Stimulated activated CD4-positive, alpha-beta T cell treated with anti-CD3 and anti-CD28 coated beads, Interleukin-12 subunit alpha, Interleukin-12 subunit beta, amount 100 ng/mL, for 48 hours (primary cell): ENCODE data around the gene STUM.

Source experiments
- DNase-seq, 3 donors: peaks; one replicate each; pipeline ENCODE4 v3.0.0-alpha.2; 2020; ENCODE audit warnings: low read depth in 2 of 3, low spot score in 1 of 3

The STUM gene

GRCh38 chr1:226560243-226560642, 11.7 kb downstream of the STUM start:
- DNase-seq: no peak

GRCh38 chr1:226562989-226563388, 14.4 kb downstream of the STUM start:
- no peak for DNase-seq

DNA sequence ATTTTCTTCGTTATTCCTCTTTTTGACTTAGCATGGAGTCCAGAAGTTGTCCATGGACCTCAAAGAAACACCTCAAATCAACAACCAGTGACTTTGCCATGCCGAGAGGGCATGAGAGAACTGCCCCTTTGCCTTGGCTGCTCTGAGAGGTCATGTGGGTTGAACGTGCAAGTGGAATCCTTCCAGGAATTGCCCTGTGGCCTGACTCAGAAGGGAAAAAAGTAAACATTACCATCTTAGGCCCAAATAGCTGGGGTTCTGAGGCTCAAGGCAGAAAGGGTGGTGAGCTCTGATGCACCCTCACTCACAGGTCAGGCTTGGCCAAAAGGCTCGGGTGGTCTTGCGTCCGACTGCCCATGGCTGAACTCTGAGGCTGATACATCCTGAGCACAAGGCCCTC, 15.1 kb downstream of the STUM start:
- no peak for DNase-seq

- DNase-seq: no peak
These were observed 16.9 kb downstream of the STUM start for GRCh38 chr1:226565476-226565875.

- no peak for DNase-seq
These were observed 17.7 kb downstream of the STUM start for GRCh38 chr1:226566234-226566633.

DNA sequence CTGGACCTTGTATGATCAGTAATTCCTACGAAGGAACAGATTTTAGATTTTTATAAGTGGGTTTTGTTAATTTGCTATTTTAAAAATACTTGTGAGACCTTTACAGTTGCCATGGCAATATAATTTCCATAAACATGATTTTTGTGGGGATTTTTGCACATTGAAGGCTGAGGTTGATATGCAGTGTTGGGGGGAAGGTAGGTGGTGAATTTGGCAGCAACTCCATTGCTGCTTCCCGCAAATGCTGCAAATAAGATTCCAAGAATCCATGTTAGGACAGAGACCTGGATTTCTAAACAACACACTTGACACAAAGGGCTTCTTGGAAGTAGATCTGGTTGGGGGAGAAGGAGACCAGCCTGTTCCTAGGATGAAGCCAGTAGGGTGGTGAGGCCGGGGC, 18.2 kb downstream of the STUM start:
- no peak for DNase-seq

- no peak for DNase-seq
These were observed 19.7 kb downstream of the STUM start for GRCh38 chr1:226568077-226568831.

- DNase-seq: no peak
These were observed 20.6 kb downstream of the STUM start for GRCh38 chr1:226568975-226569741.

DNA sequence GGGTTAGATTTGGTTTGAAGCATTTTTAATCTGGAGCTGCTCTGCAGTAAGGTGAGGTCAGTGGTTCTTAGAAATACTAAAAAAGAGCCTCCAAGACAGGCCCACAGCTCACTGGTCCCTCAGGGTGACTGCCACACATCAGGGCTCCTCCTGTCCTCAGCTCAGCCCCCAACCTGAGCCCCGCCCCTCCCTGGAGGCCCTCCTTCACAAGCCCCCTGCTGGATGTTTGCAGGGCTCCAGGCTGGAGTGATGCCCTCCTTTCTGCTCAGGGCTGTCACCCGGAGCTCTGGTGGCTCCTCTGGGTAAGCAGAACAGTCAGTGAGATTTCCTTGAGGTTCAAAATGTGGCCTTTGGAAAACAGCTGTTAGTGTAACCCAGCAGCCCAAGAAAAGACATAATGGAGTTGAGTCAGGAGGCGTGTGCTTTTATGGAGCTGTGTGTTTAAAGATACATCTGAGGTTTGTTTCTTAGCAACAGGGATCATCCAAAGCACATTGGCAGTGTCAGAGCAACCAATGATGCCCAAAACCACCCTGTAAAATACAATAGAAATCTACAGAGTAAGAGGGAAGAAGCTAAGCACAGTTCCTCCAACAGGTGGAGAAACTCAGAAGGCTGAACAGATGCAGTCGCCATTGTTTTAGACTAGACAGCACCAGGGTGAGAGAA, 21.4 kb downstream of the STUM start:
- no peak for DNase-seq

GRCh38 chr1:226571893-226572292, 23.3 kb downstream of the STUM start:
- DNase-seq: no peak

DNA sequence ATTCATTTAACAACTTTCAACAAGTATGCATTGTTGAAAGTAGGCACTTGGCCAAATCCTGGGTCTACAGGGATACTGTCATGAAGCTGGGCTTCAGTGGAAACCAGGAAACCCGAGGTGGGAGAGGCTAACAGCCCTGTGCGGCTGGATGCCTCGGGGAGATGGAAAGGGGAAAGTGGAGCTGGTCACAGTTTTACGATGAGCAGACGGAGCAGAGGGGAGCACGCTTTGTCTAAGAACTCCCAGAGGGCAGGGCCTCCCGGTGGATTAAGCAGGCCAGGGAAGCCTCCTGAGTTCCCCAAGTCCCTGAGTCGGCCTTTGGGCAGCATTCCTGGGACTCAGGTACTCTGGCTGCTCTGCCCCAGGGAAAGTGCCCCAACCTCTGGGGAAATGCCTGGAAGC, 23.8 kb downstream of the STUM start:
- no peak for DNase-seq

DNA sequence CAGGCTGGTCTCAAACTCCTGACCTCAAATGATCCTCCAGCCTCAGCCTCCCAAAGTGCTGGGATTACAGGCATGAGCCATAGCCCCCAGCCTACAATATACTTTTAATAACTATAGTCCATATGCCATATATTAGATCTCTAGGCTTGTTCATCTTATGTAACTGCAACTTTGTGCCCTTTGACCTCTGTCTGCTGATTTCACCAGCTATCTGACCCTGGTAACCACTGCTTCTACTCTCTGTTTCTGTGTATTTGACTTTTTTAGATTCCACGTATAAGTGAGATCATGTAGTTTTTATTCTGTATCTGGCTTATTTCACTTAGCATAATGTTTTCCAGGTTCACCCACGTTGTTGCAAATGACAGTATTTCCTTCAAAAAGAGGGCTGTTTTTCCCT, 25.5 kb downstream of the STUM start:
- no peak for DNase-seq

GRCh38 chr1:226574591-226575435, 26.2 kb downstream of the STUM start:
- DNase-seq: no peak

DNA sequence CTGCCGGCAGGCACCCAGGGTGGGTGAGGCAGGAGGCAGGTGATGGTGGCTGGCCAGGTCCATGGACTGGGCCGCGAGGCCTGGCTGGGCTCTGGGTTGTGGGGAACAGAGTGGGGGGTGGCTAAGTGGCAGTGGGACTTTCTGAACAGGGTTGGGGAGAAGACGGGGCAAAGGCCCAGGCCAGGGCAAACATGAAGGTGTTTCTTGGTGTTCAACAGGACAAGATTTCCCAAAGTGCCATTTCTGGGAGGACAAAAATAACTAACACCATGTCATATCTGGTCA, 26.8 kb downstream of the STUM start:
- DNase-seq: no peak

DNA sequence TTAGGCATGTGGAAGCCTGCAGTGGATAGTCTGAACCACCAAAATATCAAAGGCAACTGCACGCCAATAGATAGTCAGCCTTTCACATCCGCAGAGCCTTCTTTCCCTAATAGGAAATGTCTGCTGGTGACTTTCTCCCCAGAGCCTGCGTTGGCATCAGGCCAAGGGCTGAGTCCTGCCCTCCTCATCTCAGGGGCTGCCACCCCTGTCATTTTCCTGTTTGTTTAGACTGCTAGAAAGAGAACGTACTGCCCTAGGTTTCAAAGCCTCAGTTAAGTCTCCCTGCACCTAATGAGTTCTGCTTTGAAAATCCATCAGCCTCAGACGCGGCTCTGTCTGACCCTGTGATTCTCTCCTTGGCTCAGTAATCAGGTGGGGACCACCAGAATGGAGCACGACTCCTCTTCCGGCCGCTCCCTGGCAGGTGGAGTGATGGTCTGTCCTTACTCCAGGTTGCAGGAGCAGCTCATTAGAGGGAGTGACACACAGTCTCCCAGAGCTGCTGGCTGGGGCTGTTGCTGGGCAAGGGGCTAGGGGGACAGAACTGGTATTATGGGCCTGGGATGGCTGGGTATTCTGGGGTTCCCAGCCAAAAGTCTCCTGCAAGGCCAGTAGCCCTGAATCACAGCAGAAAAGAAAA, 27.3 kb downstream of the STUM start:
- no peak for DNase-seq

DNA sequence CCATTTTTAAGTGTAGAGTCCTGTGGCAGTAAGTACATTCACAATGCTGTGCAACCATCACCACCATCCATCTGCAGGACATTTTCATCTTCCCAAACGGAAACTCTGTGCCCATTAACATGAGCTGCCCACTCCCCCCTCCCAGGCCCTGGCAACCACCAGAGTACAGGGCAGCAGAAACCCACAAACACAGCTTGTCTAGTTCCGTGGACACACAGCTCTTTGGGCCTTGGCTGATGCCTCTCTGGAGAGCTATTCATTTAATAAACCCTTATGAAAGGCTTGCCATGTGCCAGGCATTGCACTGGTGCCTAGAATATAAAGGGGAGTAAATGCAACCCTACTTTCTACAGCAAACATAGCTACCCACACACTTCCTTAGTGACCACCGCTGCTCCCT, 28.0 kb downstream of the STUM start:
- no peak for DNase-seq

DNA sequence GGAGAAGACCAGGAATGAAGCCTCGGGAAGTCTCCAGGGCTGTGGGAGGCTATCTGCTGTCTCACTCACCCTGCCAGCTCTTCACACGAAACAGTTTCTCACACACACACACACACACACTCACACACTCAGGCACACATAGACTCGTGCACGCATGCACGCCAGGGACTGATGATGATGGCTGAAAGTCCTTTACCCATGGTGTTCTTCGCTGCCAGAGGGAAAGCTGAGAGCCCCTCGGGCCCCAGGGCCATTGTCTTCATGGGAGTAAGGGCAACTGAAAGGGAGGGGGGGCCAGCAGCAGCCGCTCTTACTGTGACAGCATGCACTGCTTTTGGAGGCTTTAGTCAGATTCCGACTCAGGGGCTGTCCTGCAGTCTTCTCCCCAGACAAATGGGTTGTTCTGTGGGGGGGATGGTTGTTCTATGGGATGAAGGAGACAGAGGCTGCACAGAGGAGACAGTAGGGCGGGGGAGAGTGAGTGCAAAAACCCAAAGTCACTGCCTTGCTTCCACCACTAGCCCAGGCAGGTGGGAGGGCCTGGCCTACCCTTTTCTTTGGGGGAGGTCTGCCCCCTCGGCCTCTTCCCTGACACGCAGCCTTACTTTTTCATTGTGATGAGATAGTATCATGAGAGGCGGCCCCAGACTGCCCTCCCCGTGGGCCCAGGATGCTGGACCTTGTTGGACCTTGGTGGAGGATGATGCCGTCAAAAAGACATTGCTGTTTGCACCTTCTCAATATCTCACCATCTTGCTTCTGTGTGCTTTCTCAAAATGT, 29.0 kb downstream of the STUM start:
- DNase-seq: no peak

GRCh38 chr1:226578946-226579578, 30.5 kb downstream of the STUM start:
- DNase-seq: no peak

DNA sequence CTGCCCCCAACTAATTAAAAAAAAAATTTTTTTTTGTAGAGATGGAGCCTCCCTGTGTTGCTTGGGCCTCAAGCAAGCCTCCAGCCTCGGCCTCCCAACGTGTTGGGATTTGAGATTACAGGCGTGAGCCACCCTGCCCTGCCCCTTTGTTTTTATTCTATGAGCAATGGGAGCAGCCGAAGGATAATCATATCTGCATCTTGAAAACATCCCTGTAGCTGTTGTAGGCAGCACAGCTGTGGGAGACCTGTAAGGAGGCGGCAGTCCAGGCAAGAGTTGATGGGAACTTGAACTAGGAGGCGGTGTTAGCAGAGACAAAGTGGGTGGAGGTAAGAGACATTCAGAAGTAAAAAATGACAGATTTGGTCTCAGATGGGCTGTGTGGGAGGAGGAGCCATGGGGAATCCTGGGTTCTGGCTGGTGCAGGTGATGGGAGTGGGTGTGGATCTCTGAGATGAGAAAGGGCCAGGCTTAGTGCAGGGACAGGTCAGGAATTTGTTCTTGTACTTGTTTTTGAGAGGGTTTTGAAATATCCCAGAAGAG, 31.3 kb downstream of the STUM start:
- no peak for DNase-seq
